ENCODE data around the gene CCDC9B. TPM values are rescaled to one million over a fixed set of nuclear protein-coding genes. Genes with fewer than 3 reads are reported as not detected.

The CCDC9B gene
- total RNA-seq, 1 donor from 2014 or later: 72.5 TPM

DNA sequence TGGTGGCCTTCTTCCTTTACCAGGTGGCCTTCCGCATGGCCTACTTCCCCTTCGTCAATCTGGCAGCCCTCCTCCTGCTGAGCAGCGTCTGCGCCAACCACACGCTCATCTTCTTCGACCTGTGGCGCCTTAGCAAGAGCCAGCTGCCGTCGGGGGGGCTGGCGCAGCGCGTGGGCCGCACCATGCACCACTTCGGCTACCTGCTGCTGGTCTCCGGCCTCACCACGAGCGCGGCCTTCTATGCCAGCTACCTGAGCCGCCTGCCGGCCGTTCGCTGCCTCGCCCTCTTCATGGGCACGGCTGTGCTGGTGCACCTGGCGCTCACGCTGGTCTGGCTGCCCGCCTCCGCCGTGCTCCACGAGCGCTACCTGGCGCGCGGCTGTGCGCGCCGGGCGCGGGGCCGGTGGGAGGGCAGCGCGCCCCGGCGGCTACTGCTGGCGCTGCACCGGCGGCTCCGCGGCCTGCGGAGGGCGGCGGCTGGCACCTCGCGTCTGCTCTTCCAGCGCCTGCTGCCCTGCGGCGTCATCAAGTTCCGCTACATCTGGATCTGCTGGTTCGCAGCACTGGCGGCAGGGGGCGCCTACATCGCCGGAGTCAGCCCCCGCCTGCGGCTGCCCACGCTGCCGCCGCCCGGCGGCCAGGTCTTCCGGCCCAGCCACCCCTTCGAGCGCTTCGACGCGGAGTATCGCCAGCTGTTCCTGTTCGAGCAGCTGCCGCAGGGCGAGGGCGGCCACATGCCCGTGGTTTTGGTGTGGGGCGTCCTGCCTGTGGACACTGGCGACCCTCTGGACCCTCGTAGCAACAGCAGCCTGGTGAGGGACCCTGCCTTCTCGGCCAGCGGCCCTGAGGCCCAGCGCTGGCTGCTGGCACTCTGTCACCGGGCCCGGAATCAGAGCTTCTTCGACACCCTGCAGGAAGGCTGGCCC is 27.2 kb upstream of the CCDC9B start:
- Histone ChIP-seq H3K4me3 (peak overlapping the region; percentile 48), H3K9me3 (no peaks in the 10 kb centered on the region), H3K27me3 (no peaks in the 10 kb centered on the region), H3K27ac (peak overlapping the region; percentile 47), H3K36me3 (no peaks in the 10 kb centered on the region), H3K4me1 (peaks cover 15% of the 10 kb centered on the region)
- TF ChIP-seq CTCF (IDR thresholded peaks at IDR 0.05): peak; percentile 83
- intact Hi-C loops (cut with DNase I): loop anchor here (10.0 kb wide), 1 partner anchor 57 kb away; no protein-coding TSS in a partner anchor
- ATAC-seq (peak; percentile 95), DNase-seq (peak; percentile 95)

- H3K36me3 ChIP-seq: no peaks in the 10 kb centered on the region
- H3K27ac ChIP-seq: peak overlapping the region; percentile 42
- ATAC-seq (no peak), DNase-seq (no peak)
- no peak for TF ChIP-seq CTCF (IDR thresholded peaks at IDR 0.05)
- no peaks in the 10 kb centered on the region for H3K27me3 ChIP-seq
- H3K4me1 ChIP-seq: peaks cover 12% of the 10 kb centered on the region
- H3K9me3 ChIP-seq: no peaks in the 10 kb centered on the region
- intact Hi-C loops (cut with DNase I): loop anchor here (10.0 kb wide), 1 partner anchor 57 kb away; no protein-coding TSS in a partner anchor
- H3K4me3 ChIP-seq: peak overlapping the region; percentile 48
Observed at GRCh38 chr15:40367371-40367685, 26.6 kb upstream of the CCDC9B start.

GRCh38 chr15:40366457-40367370 is 26.0 kb upstream of the CCDC9B start:
- Histone ChIP-seq H3K36me3 (no peaks in the 10 kb centered on the region), H3K9me3 (no peaks in the 10 kb centered on the region), H3K27ac (no peak overlapping the region), H3K4me1 (peaks cover 12% of the 10 kb centered on the region), H3K4me3 (peak overlapping the region; percentile 48), H3K27me3 (no peaks in the 10 kb centered on the region)
- intact Hi-C loops (cut with DNase I): loop anchor here (10.0 kb wide), 1 partner anchor 58 kb away; no protein-coding TSS in a partner anchor
- ATAC-seq (no peak), DNase-seq (peak; percentile 64)
- no peak for TF ChIP-seq CTCF (IDR thresholded peaks at IDR 0.05)

DNA sequence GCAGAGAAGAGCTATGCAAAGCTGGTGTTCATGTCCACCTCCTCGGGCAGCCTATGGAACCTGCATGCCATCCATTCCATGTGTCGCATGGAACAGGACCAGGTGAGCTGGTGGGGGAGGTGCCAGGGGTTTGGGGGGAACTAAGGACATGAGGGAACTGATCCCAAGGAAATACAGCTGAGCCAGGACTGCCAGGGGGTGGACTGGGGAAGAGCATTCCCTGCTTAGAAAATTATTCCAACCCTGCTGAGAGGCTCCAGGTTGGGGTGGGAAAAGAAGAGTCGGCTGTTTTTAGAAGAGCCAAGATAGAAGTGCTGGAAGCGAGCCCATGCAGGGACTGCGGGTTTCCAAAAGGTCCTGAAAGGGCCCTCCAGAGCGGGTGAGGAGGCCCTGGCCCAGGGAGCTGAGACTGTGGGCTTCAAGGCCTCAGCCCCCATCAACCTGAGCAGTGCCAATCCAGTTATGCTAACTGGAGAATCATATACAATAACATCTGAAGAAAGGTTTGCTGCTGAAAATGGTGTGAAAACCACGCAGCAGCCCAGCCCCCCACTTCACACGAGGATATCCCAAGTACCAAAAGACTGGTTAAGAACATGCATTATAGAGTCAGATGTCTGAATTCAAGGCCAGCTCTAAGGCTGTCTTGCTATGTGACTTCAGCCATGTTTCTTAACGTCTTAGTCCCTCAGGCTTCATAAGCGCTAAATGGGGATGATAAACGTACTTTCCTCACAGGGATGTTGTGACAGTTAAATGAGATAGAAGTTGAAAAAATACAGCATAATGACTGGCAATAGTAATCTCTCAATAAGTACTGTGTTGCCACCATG is 25.1 kb upstream of the CCDC9B start:
- intact Hi-C loops (cut with DNase I): loop anchor here (10.0 kb wide), 1 partner anchor 59 kb away; no protein-coding TSS in a partner anchor
- Histone ChIP-seq H3K4me3 (no peak overlapping the region), H3K4me1 (peaks cover 12% of the 10 kb centered on the region), H3K36me3 (no peaks in the 10 kb centered on the region), H3K27ac (no peak overlapping the region), H3K9me3 (no peaks in the 10 kb centered on the region), H3K27me3 (no peaks in the 10 kb centered on the region)
- ATAC-seq (no peak), DNase-seq (no peak)
- TF ChIP-seq CTCF (IDR thresholded peaks at IDR 0.05): no peak

DNA sequence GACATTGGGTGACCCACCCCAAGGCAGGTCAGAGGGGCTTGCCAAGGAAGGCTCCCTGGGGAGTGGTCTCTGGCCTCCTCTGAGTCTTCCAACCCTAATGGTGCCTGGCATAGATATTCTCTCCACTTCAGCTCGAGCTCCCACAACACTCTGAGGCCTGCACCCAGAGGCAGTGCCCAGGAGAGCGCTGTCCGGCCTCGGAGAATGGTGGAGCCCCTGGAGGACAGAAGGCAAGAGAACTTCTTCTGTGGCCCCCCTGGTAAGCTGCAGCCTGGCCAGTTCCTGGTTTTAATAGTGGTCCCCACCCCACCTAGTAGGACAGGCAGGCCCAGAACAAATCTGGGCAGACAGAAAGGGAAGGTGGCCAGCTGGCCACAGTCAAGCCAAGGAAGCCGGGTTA is 24.3 kb upstream of the CCDC9B start:
- Histone ChIP-seq H3K27me3 (no peaks in the 10 kb centered on the region), H3K27ac (no peak overlapping the region), H3K4me3 (no peak overlapping the region), H3K9me3 (no peaks in the 10 kb centered on the region), H3K4me1 (peaks cover 12% of the 10 kb centered on the region), H3K36me3 (no peaks in the 10 kb centered on the region)
- no peak for TF ChIP-seq CTCF (IDR thresholded peaks at IDR 0.05)
- intact Hi-C loops (cut with DNase I): loop anchor here (10.0 kb wide), 1 partner anchor 60 kb away; no protein-coding TSS in a partner anchor
- no peak for ATAC-seq
- DNase-seq: no peak
